Thoracic aorta (tissue), 2 donors: ENCODE data around the gene SLC22A7. TPM values are rescaled to one million over a fixed set of nuclear protein-coding genes. Genes with fewer than 3 reads are reported as not detected.

Source experiments
- ATAC-seq: fragments of 150-250 bp; one replicate; pipeline ENCODE4 v1.8.0; 2017; ENCODE audit warnings: low read depth; ENCODE audit not compliant: insufficient number of reproducible peaks, low FRiP score
- DNase-seq: peaks from one replicate; pipeline ENCODE4 v3.0.0-alpha.2; 2020; ENCODE audit warnings: low spot score
- H3K27ac ChIP-seq, 2 donors: fragments of 200-600 bp; sonication (generic); 1 replicate in 1 of 2; 2 replicates in 1 of 2; pipeline ENCODE4 v1.5.1; 2016; ENCODE audit warnings: mild to moderate bottlenecking in 2 of 2, moderate library complexity in 2 of 2
- H3K27me3 ChIP-seq: fragments of 200-600 bp; sonication (generic); replicated peaks from 2 replicates; pipeline ENCODE4 v1.6.0; 2016; ENCODE audit warnings: mild to moderate bottlenecking; ENCODE audit not compliant: insufficient read depth
- H3K36me3 ChIP-seq: fragments of 200-600 bp; sonication (generic); one replicate; pipeline ENCODE4 v1.5.1; 2016
- H3K4me1 ChIP-seq, 2 donors: fragments of 200-600 bp; sonication (generic); 1 replicate in 1 of 2; 2 replicates in 1 of 2; pipeline versions ENCODE4 v1.5.1 to v1.6.0; 2016; ENCODE audit warnings: low read depth in 2 of 2, mild to moderate bottlenecking in 1 of 2; ENCODE audit not compliant: control insufficient read depth in 1 of 2
- H3K4me3 ChIP-seq: fragments of 200-600 bp; sonication (generic); 2 replicates; pipeline ENCODE4 v1.5.1; 2016; ENCODE audit warnings: mild to moderate bottlenecking
- H3K9me3 ChIP-seq: fragments of 200-600 bp; sonication (generic); 2 replicates; pipeline ENCODE4 v1.5.1; 2016
- CTCF ChIP-seq: fragments of 200-600 bp; sonication (generic); IDR thresholded peaks from one replicate; pipeline ENCODE4 v1.5.1; 2019; ENCODE audit warnings: antibody characterized with exemption
- total RNA-seq, 2 donors: library from RNA; depleted of rRNA; stranded (reverse); fragments of >200 nt; gene quantifications; one replicate each; pipeline versions ENCODE4 v1.1.0 to v1.2.3, GENCODE V29; 2016

SLC22A7 gene
- total RNA-seq, 2 donors from 2014 or later, result not detected

GRCh38 chr6:43254846-43255245 is 43.2 kb upstream of the SLC22A7 start:
- Histone ChIP-seq H3K9me3 (no peaks in the 10 kb centered on the region), H3K36me3 (no peaks in the 10 kb centered on the region), H3K27ac (no peak overlapping the region), H3K4me1 (no peaks in the 10 kb centered on the region), H3K4me3 (no peak overlapping the region), H3K27me3 (no peaks in the 10 kb centered on the region)
- ATAC-seq (no peak), DNase-seq (no peak)
- no peak for TF ChIP-seq CTCF

- no peaks in the 10 kb centered on the region for H3K9me3 ChIP-seq
- H3K36me3 ChIP-seq, result no peaks in the 10 kb centered on the region
- no peaks in the 10 kb centered on the region for H3K27me3 ChIP-seq
- no peak for ATAC-seq
- no peak overlapping the region for H3K4me3 ChIP-seq
- DNase-seq, result no peak
- TF ChIP-seq CTCF, result no peak
- no peak overlapping the region for H3K27ac ChIP-seq
- H3K4me1 ChIP-seq, result no peaks in the 10 kb centered on the region
These were observed 42.5 kb upstream of the SLC22A7 start for GRCh38 chr6:43255408-43256054.

GRCh38 chr6:43256670-43257366 is 41.2 kb upstream of the SLC22A7 start:
- Histone ChIP-seq H3K4me1 (no peaks in the 10 kb centered on the region), H3K9me3 (no peaks in the 10 kb centered on the region), H3K36me3 (no peaks in the 10 kb centered on the region), H3K27me3 (no peaks in the 10 kb centered on the region), H3K4me3 (no peak overlapping the region), H3K27ac (no peak overlapping the region)
- ATAC-seq (no peak), DNase-seq (no peak)
- no peak for TF ChIP-seq CTCF

GRCh38 chr6:43257367-43258145 is 40.5 kb upstream of the SLC22A7 start:
- Histone ChIP-seq H3K27ac (no peak overlapping the region), H3K4me3 (no peak overlapping the region), H3K27me3 (no peaks in the 10 kb centered on the region), H3K9me3 (no peaks in the 10 kb centered on the region), H3K4me1 (no peaks in the 10 kb centered on the region), H3K36me3 (no peaks in the 10 kb centered on the region)
- DNase-seq (no peak), ATAC-seq (no peak)
- no peak for TF ChIP-seq CTCF

GRCh38 chr6:43258180-43258579 is 39.9 kb upstream of the SLC22A7 start:
- Histone ChIP-seq H3K36me3 (no peaks in the 10 kb centered on the region), H3K4me1 (no peaks in the 10 kb centered on the region), H3K27ac (no peak overlapping the region), H3K9me3 (no peaks in the 10 kb centered on the region), H3K27me3 (no peaks in the 10 kb centered on the region), H3K4me3 (no peak overlapping the region)
- DNase-seq (no peak), ATAC-seq (no peak)
- TF ChIP-seq CTCF, result no peak
